HCT116 (cell line): ENCODE data around the gene MACF1. TPM values are rescaled to one million over a fixed set of nuclear protein-coding genes. Genes with fewer than 3 reads are reported as not detected.

Source experiments
- ATAC-seq: fragments of 200-7000 bp; cut with Tn5 transposase; 2 replicates; pipeline ENCODE4 v1.9.1; 2020; ENCODE audit warnings: mild to moderate bottlenecking, moderate library complexity
- BruUV-seq: library from RNA; stranded (reverse); fragments of 400-500 nt; replicated peaks from 2 replicates; lab custom pipeline; 2021; lab: Mats Ljungman, UMichigan
- CTCF ChIA-PET: fragments of 300-600 bp; sonication (Branson Sonifier 250); formaldehyde crosslinking; loops from one replicate; lab custom pipeline; 2021; ENCODE audit warnings: antibody characterized with exemption; lab: Charles Lee
- POLR2A ChIA-PET: fragments of 300-600, 350-600 bp; sonication (Branson Sonifier 250); formaldehyde crosslinking; loops from one replicate; lab custom pipeline; 2021; ENCODE audit warnings: antibody characterized with exemption; lab: Charles Lee
- RAD21 ChIA-PET, 2 experiments: fragments of 300-600 bp; sonication (Branson Sonifier 250); formaldehyde crosslinking; loops; one replicate each; lab custom pipeline; 2023; ENCODE audit warnings: low total read pairs in 2 of 2; ENCODE audit not compliant: uncharacterized antibody in 2 of 2, unreplicated experiment in 2 of 2, low non-redundant PET in 1 of 2; lab: Charles Lee
- DNase-seq: peaks from one replicate; pipeline ENCODE4 v3.0.0-alpha.2; 2010; ENCODE audit warnings: low read depth, low spot score
- H2AFZ ChIP-seq: fragments of 200-600 bp; shearing (Covaris generic), sonication (generic); 2 replicates; pipeline ENCODE4 v1.6.1; 2017; ENCODE audit warnings: low read depth, mixed run types, mixed read lengths, antibody characterized with exemption, low read length; ENCODE audit not compliant: poor library complexity, severe bottlenecking
- H3K27ac ChIP-seq: 2 replicates; pipeline ENCODE4 v1.5.1; 2012; ENCODE audit warnings: low read depth, low read length
- H3K27me3 ChIP-seq: fragments of 200-600 bp; sonication (generic); 2 replicates; pipeline ENCODE4 v1.6.1; 2016; ENCODE audit warnings: mixed run types, low read length, mixed read lengths; ENCODE audit not compliant: insufficient read depth
- H3K36me3 ChIP-seq, 2 experiments: fragments of 200-500 bp in 1 of 2; fragments of 200-600 bp in 1 of 2; sonication (Bioruptor generic) in 1 of 2; sonication (generic) in 1 of 2; 2 replicates each; pipeline versions ENCODE4 v1.5.1 to v1.6.1; 2014 to 2016; ENCODE audit warnings: low read length in 2 of 2, inconsistent platforms in 1 of 2, mixed read lengths in 1 of 2, mixed run types in 1 of 2; ENCODE audit not compliant: insufficient read depth in 2 of 2, control insufficient read depth in 1 of 2
- H3K4me1 ChIP-seq, 2 experiments: fragments of 200-600 bp in 1 of 2; sonication (generic) in 1 of 2; 2 replicates each; pipeline versions ENCODE4 v1.5.1 to v1.6.1; 2012 to 2017; ENCODE audit warnings: low read length in 2 of 2, inconsistent platforms in 1 of 2, mild to moderate bottlenecking in 1 of 2, mixed read lengths in 1 of 2, mixed run types in 1 of 2, moderate library complexity in 1 of 2; ENCODE audit not compliant: insufficient read depth in 2 of 2, control insufficient read depth in 1 of 2
- H3K4me2 ChIP-seq: fragments of 200-600 bp; sonication (generic); 2 replicates; pipeline ENCODE4 v1.6.1; 2017; ENCODE audit warnings: mixed run types, low read length, mixed read lengths
- H3K4me3 ChIP-seq, 2 experiments: fragments of 200-600 bp in 1 of 2; sonication (generic) in 1 of 2; replicated peaks in 1 of 2; 2 replicates each; pipeline ENCODE4 v1.5.1; 2011 to 2016; ENCODE audit warnings: low read length in 2 of 2, control low read depth in 1 of 2, low read depth in 1 of 2, mild to moderate bottlenecking in 1 of 2, mixed read lengths in 1 of 2, mixed run types in 1 of 2
- H3K79me2 ChIP-seq: fragments of 200-600 bp; sonication (generic); 2 replicates; pipeline ENCODE4 v1.6.1; 2017; ENCODE audit warnings: mild to moderate bottlenecking, mixed run types, low read length, moderate library complexity, mixed read lengths; ENCODE audit not compliant: insufficient read depth
- H3K9ac ChIP-seq: fragments of 200-600 bp; sonication (generic); 2 replicates; pipeline ENCODE4 v1.6.1; 2016; ENCODE audit warnings: low read length, mixed read lengths
- H3K9me2 ChIP-seq: fragments of 200-600 bp; sonication (generic), shearing (Covaris generic); 2 replicates; pipeline ENCODE4 v1.6.1; 2017; ENCODE audit warnings: mixed run types, mild to moderate bottlenecking, moderate library complexity; ENCODE audit not compliant: insufficient read depth
- H3K9me3 ChIP-seq, 2 experiments: fragments of 200-500 bp in 1 of 2; fragments of 200-600 bp in 1 of 2; sonication (Bioruptor generic) in 1 of 2; sonication (generic) in 1 of 2; 2 replicates each; pipeline ENCODE4 v1.6.1; 2014 to 2017; ENCODE audit warnings: low read length in 2 of 2, mixed read lengths in 2 of 2, inconsistent platforms in 1 of 2, low read depth in 1 of 2, mild to moderate bottlenecking in 1 of 2, mixed run types in 1 of 2, moderate library complexity in 1 of 2; ENCODE audit not compliant: control insufficient read depth in 1 of 2, insufficient read depth in 1 of 2
- H4K20me1 ChIP-seq: fragments of 200-600 bp; sonication (generic), shearing (Covaris generic); 2 replicates; pipeline ENCODE4 v1.6.1; 2017; ENCODE audit warnings: mixed run types, mild to moderate bottlenecking, moderate library complexity; ENCODE audit not compliant: insufficient read depth
- CBX3 ChIP-seq: IDR thresholded peaks from 2 replicates; pipeline ENCODE4 v1.6.1; 2012; ENCODE audit warnings: low read depth
- CEBPB ChIP-seq: IDR thresholded peaks from 2 replicates; pipeline ENCODE4 v1.6.1; 2012; ENCODE audit warnings: low read depth
- CTCF ChIP-seq, 3 experiments: fragments of 200-600 bp in 1 of 3; sonication (generic) in 1 of 3; IDR thresholded peaks in 2 of 3; conservative IDR thresholded peaks in 1 of 3; 2 replicates each; pipeline ENCODE4 v1.5.1; 2012 to 2017; ENCODE audit warnings: low read depth in 2 of 3, low read length in 2 of 3, antibody characterized with exemption in 1 of 3, borderline replicate concordance in 1 of 3, control low read depth in 1 of 3, mild to moderate bottlenecking in 1 of 3, mixed read lengths in 1 of 3, mixed run types in 1 of 3, moderate library complexity in 1 of 3; ENCODE audit not compliant: insufficient read depth in 1 of 3
- EGR1 ChIP-seq: IDR thresholded peaks from 2 replicates; pipeline ENCODE4 v1.6.1; 2012; ENCODE audit warnings: low read depth
- ELF1 ChIP-seq: IDR thresholded peaks from 2 replicates; pipeline ENCODE4 v1.6.1; 2012; ENCODE audit warnings: low read depth, borderline replicate concordance
- EZH2phosphoT487 ChIP-seq: fragments of 200-600 bp; IDR thresholded peaks from 2 replicates; pipeline ENCODE4 v1.6.1; 2018; ENCODE audit warnings: antibody characterized with exemption, borderline replicate concordance
- FOSL1 ChIP-seq: IDR thresholded peaks from 2 replicates; pipeline ENCODE4 v1.6.1; 2012; ENCODE audit warnings: low read depth
- POLR2A ChIP-seq: IDR thresholded peaks from 2 replicates; pipeline ENCODE4 v1.7.0; 2011; ENCODE audit warnings: borderline replicate concordance; ENCODE audit not compliant: insufficient read depth, insufficient read length; ENCODE audit errors: extremely low read depth
- POLR2AphosphoS5 ChIP-seq: IDR thresholded peaks from 2 replicates; pipeline ENCODE4 v1.6.1; 2011; ENCODE audit warnings: mild to moderate bottlenecking, low read depth, low read length, moderate library complexity
- SP1 ChIP-seq: IDR thresholded peaks from 2 replicates; pipeline ENCODE4 v1.6.1; 2012; ENCODE audit warnings: low read depth
- SRF ChIP-seq: IDR thresholded peaks from 2 replicates; pipeline ENCODE4 v1.6.1; 2012; ENCODE audit warnings: low read depth
- YY1 ChIP-seq: IDR thresholded peaks from 2 replicates; pipeline ENCODE4 v1.6.1; 2011; ENCODE audit warnings: low read length, low read depth, moderate library complexity, mild to moderate bottlenecking; ENCODE audit not compliant: insufficient replicate concordance; ENCODE audit errors: extremely low read depth
- ZBTB33 ChIP-seq: IDR thresholded peaks from 2 replicates; pipeline ENCODE4 v1.6.1; 2011; ENCODE audit warnings: mild to moderate bottlenecking, low read length, moderate library complexity; ENCODE audit not compliant: insufficient replicate concordance; ENCODE audit errors: extremely low read depth
- ZFX ChIP-seq: fragments of 450-650 bp; IDR thresholded peaks from 2 replicates; pipeline ENCODE4 v1.6.1; 2017
- ZNF274 ChIP-seq: fragments of 200-500 bp; sonication (Bioruptor generic); IDR thresholded peaks from 2 replicates; pipeline ENCODE4 v1.6.1; 2014; ENCODE audit warnings: mild to moderate bottlenecking, low read depth, low read length, inconsistent platforms
- intact Hi-C: fragments of 100-400 bp; cut with micrococcal nuclease; formaldehyde crosslinking; loops from 2 replicates; pipeline ENCODE4 v1.10.0; 2022
- total RNA-seq: library from RNA; stranded (reverse); gene quantifications from one replicate; pipeline ENCODE4 v1.2.1, GENCODE V29; 2021; ENCODE audit not compliant: unreplicated experiment

The MACF1 gene
- total RNA-seq, 1 experiment from 2014 or later, result 146 TPM

- TF ChIP-seq CTCF (IDR thresholded peaks at IDR 0.05 in 2 of 3, conservative IDR thresholded peaks at IDR 0.05 in 1 of 3; ENCODE audit: borderline replicate concordance in 1 of 3, insufficient read depth in 1 of 3, low read depth in 2 of 3, low read length in 2 of 3), result peak; percentile 50 to 87 (median 84); a peak in 5 of 6 replicates
- TF ChIP-seq, all 23 proteins: peak for 4
These were observed 173.9 kb downstream of the MACF1 start (continued) for GRCh38 chr1:39378377-39378776.

- RAD21 ChIA-PET, result no interaction called here
- TF ChIP-seq SRF, result no peak
- no peak for TF ChIP-seq ZFX
- no peak for TF ChIP-seq ZNF274
- TF ChIP-seq ELF1, result no peak
- TF ChIP-seq ZBTB33, result no peak
- no peak for TF ChIP-seq CBX3
- TF ChIP-seq SP1, result no peak
- no peak for TF ChIP-seq POLR2A
- TF ChIP-seq CEBPB, result no peak
- no peak for TF ChIP-seq FOSL1
- TF ChIP-seq EGR1, result no peak
- no peak for TF ChIP-seq YY1
- no peak for TF ChIP-seq POLR2AphosphoS5
- no peak for TF ChIP-seq EZH2phosphoT487
- TF ChIP-seq, all 23 proteins: peak for 0
- Histone ChIP-seq H3K9ac (no peak overlapping the region), H3K4me1 (peaks cover 4 to 8% of the 10 kb centered on the region in 2 experiments; a peak in 3 of 4 replicates), H3K9me3 (no peaks in the 10 kb centered on the region), H4K20me1 (no peaks in the 10 kb centered on the region), H2AFZ (no peak overlapping the region), H3K4me2 (no peak overlapping the region), H3K4me3 (no peak overlapping the region), H3K27me3 (no peaks in the 10 kb centered on the region), H3K9me2 (no peaks in the 10 kb centered on the region), H3K79me2 (no peaks in the 10 kb centered on the region), H3K36me3 (no peaks in the 10 kb centered on the region), H3K27ac (no peak overlapping the region)
- DNase-seq (no peak), ATAC-seq (no peak)
- intact Hi-C loops, result no loop called here
- BruUV-seq, result no TSS peak
- ChIA-PET POLR2A (interaction anchor here (2.4 kb wide), 1 partner anchor 13 kb away, joined by 7 read pairs; no protein-coding TSS in a partner anchor), CTCF (interaction anchor here (1.1 to 2.5 kb wide), 6 partner anchors 9 to 280 kb away, joined by 3 to 25 read pairs (median 7); no protein-coding TSS in a partner anchor)
These were observed 174.7 kb downstream of the MACF1 start for GRCh38 chr1:39379187-39379586.
